Neural progenitor cell (in vitro differentiated cells): ENCODE results near the gene FHIP1A.

ENCODE experiments used
- CTCF ChIP-seq: fragments of 200-600 bp; sonication (generic); IDR thresholded peaks from 2 replicates; pipeline ENCODE4 v1.5.1; 2017; ENCODE audit warnings: antibody characterized with exemption, mild to moderate bottlenecking
- EZH2 ChIP-seq: fragments of 200-600 bp; sonication (generic); IDR thresholded peaks from 2 replicates; pipeline ENCODE4 v1.6.1; 2017; ENCODE audit warnings: antibody characterized with exemption, mild to moderate bottlenecking, moderate library complexity

- TF ChIP-seq EZH2 (no peak), CTCF (no peak)
These were observed 49.2 kb downstream of the FHIP1A start for GRCh38 chr4:151458148-151458547.
